Measurements from ENCODE around the gene CDC42EP3. TPM values are rescaled to one million over a fixed set of nuclear protein-coding genes. Genes with fewer than 3 reads are reported as not detected.

The CDC42EP3 gene
- total and polyA plus RNA-seq, 2 experiments from 2014 or later: 31.4 TPM

GRCh38 chr2:37639631-37640030 lies 31.8 kb downstream of the CDC42EP3 start (continued):
- no peak for TF ChIP-seq CTCF (conservative IDR thresholded peaks at IDR 0.05; ENCODE audit: low read depth in 2 of 2)
- TF ChIP-seq CREB1 (CRISPR knock-in tag; IDR thresholded peaks at IDR 0.05; ENCODE audit: low read depth): no peak
- no peak for TF ChIP-seq JUNB (IDR thresholded peaks at IDR 0.05; ENCODE audit: unreplicated experiment)
- TF ChIP-seq STAT1 (IDR thresholded peaks at IDR 0.05; ENCODE audit: unreplicated experiment): no peak
- no peak for TF ChIP-seq EZH2 (IDR thresholded peaks at IDR 0.05; ENCODE audit: low read depth, unreplicated experiment)
- TF ChIP-seq POLR2AphosphoS5 (IDR thresholded peaks at IDR 0.05; ENCODE audit: low read depth): no peak
- no peak for TF ChIP-seq REST (IDR thresholded peaks at IDR 0.05; ENCODE audit: unreplicated experiment)

GRCh38 chr2:37638973-37639372 lies 32.5 kb downstream of the CDC42EP3 start:
- Histone ChIP-seq H3F3A (replicated peaks; ENCODE audit: low read depth) (no peaks in the 10 kb centered on the region), H3K4me3 (no peak overlapping the region), H3K79me2 (replicated peaks; ENCODE audit: insufficient read depth) (no peaks in the 10 kb centered on the region), H3K4me1 (ENCODE audit: insufficient read depth) (no peaks in the 10 kb centered on the region), H2AFZ (no peak overlapping the region), H3K27me3 (ENCODE audit: insufficient read depth) (no peaks in the 10 kb centered on the region), H3K27ac (ENCODE audit: low read depth) (no peak overlapping the region), H3K9me2 (ENCODE audit: insufficient read depth) (peaks cover 13% of the 10 kb centered on the region), H4K20me1 (replicated peaks; ENCODE audit: insufficient read depth) (no peaks in the 10 kb centered on the region), H3K36me3 (ENCODE audit: insufficient read depth) (no peaks in the 10 kb centered on the region), H3K4me2 (no peak overlapping the region)
- Mint-ChIP-seq H3K27ac (no peak overlapping the region), H3K27me3 (ENCODE audit: insufficient read depth, low read depth, poor library complexity) (peaks cover 4% of the 10 kb centered on the region), H3K9me3 (no peaks in the 10 kb centered on the region), H3K4me1 (peaks cover 32% of the 10 kb centered on the region), H3K36me3 (ENCODE audit: low read depth) (peaks cover 37% of the 10 kb centered on the region), H3K4me3 (no peak overlapping the region)
- no peak for TF ChIP-seq CREB1 (CRISPR knock-in tag; IDR thresholded peaks at IDR 0.05; ENCODE audit: low read depth)
- no peak for TF ChIP-seq ETS1 (IDR thresholded peaks at IDR 0.05)
- no peak for TF ChIP-seq NANOG (IDR thresholded peaks at IDR 0.05; ENCODE audit: borderline replicate concordance)
- no peak for TF ChIP-seq EZH2phosphoT487 (IDR thresholded peaks at IDR 0.05; ENCODE audit: unreplicated experiment)
- TF ChIP-seq POLR2AphosphoS5 (IDR thresholded peaks at IDR 0.05; ENCODE audit: low read depth): no peak
- no peak for TF ChIP-seq JUNB (IDR thresholded peaks at IDR 0.05; ENCODE audit: unreplicated experiment)
- TF ChIP-seq ZNF114 (CRISPR knock-in tag; IDR thresholded peaks at IDR 0.05): no peak
- TF ChIP-seq ZNF331 (CRISPR knock-in tag; IDR thresholded peaks at IDR 0.05; ENCODE audit: low read depth): no peak
- TF ChIP-seq CTCF (conservative IDR thresholded peaks at IDR 0.05; ENCODE audit: low read depth in 2 of 2): no peak
- no peak for TF ChIP-seq EZH2 (IDR thresholded peaks at IDR 0.05; ENCODE audit: low read depth, unreplicated experiment)
- no peak for ATAC-seq
- no peak for DNase-seq (ENCODE audit: low spot score)
